Glutamatergic neuron (in vitro differentiated cells): ENCODE results near the gene FBXO46. TPM values are rescaled to one million over a fixed set of nuclear protein-coding genes. Genes with fewer than 3 reads are reported as not detected.
A peak's percentile ranks its signal among the peaks of the same experiment; 100 is the strongest.
"Not testable (repeated sequence)": the region's sequence is repeated elsewhere in the genome, so short reads cannot be mapped to it uniquely, and the experiment has no call there.

Experiments used
- DNase-seq: peaks from one replicate; pipeline ENCODE4 v3.0.0; 2022
- H3K27ac Mint-ChIP-seq: one replicate; pipeline ENCODE4 v1.8.0; 2020; ENCODE audit warnings: mild to moderate bottlenecking, mixed read lengths, inconsistent platforms; ENCODE audit not compliant: unreplicated experiment
- H3K27me3 Mint-ChIP-seq: one replicate; pipeline ENCODE4 v1.8.0; 2020; ENCODE audit warnings: mild to moderate bottlenecking, moderate library complexity, mixed read lengths, inconsistent platforms; ENCODE audit not compliant: unreplicated experiment
- H3K36me3 Mint-ChIP-seq: one replicate; pipeline ENCODE4 v1.8.0; 2020; ENCODE audit warnings: mild to moderate bottlenecking, mixed read lengths, inconsistent platforms; ENCODE audit not compliant: unreplicated experiment
- H3K4me1 Mint-ChIP-seq: one replicate; pipeline ENCODE4 v1.8.0; 2020; ENCODE audit warnings: mild to moderate bottlenecking, low read depth, mixed read lengths, inconsistent platforms; ENCODE audit not compliant: unreplicated experiment
- H3K4me3 Mint-ChIP-seq: one replicate; pipeline ENCODE4 v1.8.0; 2020; ENCODE audit warnings: mild to moderate bottlenecking, mixed read lengths, inconsistent platforms; ENCODE audit not compliant: unreplicated experiment
- H3K9me3 Mint-ChIP-seq: one replicate; pipeline ENCODE4 v1.8.0; 2020; ENCODE audit warnings: mild to moderate bottlenecking, moderate library complexity, mixed read lengths, inconsistent platforms; ENCODE audit not compliant: unreplicated experiment
- CTCF ChIP-seq: fragments of 200-600 bp; sonication (generic); IDR thresholded peaks from one replicate; pipeline ENCODE4 v1.5.0; 2021; ENCODE audit not compliant: partially characterized antibody, unreplicated experiment
- total RNA-seq: library from RNA; stranded (reverse); fragmentation: NEBNext Ultra II Directional; extraction: Animal tissue kit (Norgen Biotek cat#: 25700); gene quantifications from one replicate; pipeline ENCODE4 v1.2.1, GENCODE V29; 2021; ENCODE audit not compliant: unreplicated experiment

Gene FBXO46
- total RNA-seq, 1 donor from 2014 or later: 20.4 TPM

- Mint-ChIP-seq H3K27me3 (peaks cover 2% of the 10 kb centered on the region), H3K36me3 (no peaks in the 10 kb centered on the region), H3K27ac (peak within 1 kb of the TSS; percentile 93), H3K4me1 (peaks cover 2% of the 10 kb centered on the region), H3K4me3 (peak within 1 kb of the TSS; percentile 99), H3K9me3 (peaks cover 7% of the 10 kb centered on the region)
- DNase-seq: peak; percentile 96
- TF ChIP-seq CTCF: no peak
Observed at GRCh38 chr19:45692187-45693105, 38.2 kb downstream of the FBXO46 start, which contains the start of gene QPCTL. TSS of gene QPCTL (plus strand) at chr19:45692666. CDS start at chr19:45692704, 38 bp downstream.

GRCh38 chr19:45691516-45692186 is 39.0 kb downstream of the FBXO46 start, which contains the start of gene SNRPD2:
TSS of gene SNRPD2 (minus strand) at chr19:45691953. CDS start at chr19:45691888, 65 bp downstream.
- H3K27ac Mint-ChIP-seq: peak within 1 kb of the TSS; percentile 93
- TF ChIP-seq CTCF: no peak
- peaks cover 2% of the 10 kb centered on the region for H3K27me3 Mint-ChIP-seq
- H3K4me3 Mint-ChIP-seq: peak within 1 kb of the TSS; percentile 99
- H3K4me1 Mint-ChIP-seq: peaks cover 2% of the 10 kb centered on the region
- DNase-seq: peak; percentile 95
- H3K36me3 Mint-ChIP-seq: no peaks in the 10 kb centered on the region
- H3K9me3 Mint-ChIP-seq: peaks cover 8% of the 10 kb centered on the region

- Mint-ChIP-seq H3K4me3 (no peak overlapping the region), H3K27me3 (peaks cover 2% of the 10 kb centered on the region), H3K9me3 (peaks cover 7% of the 10 kb centered on the region), H3K36me3 (no peaks in the 10 kb centered on the region), H3K27ac (no peak overlapping the region), H3K4me1 (peaks cover 2% of the 10 kb centered on the region)
- no peak for TF ChIP-seq CTCF
- no peak for DNase-seq
Observed at GRCh38 chr19:45687599-45687998, 43.1 kb downstream of the FBXO46 start.

GRCh38 chr19:45685045-45685444 is 45.7 kb downstream of the FBXO46 start:
- DNase-seq, H3K36me3 Mint-ChIP-seq, H3K4me1 Mint-ChIP-seq, H3K4me3 Mint-ChIP-seq, H3K27ac Mint-ChIP-seq, H3K9me3 Mint-ChIP-seq, H3K27me3 Mint-ChIP-seq: not testable (repeated sequence)

- no peak for DNase-seq
- Mint-ChIP-seq H3K27ac (no peak overlapping the region), H3K9me3 (peaks cover 1% of the 10 kb centered on the region), H3K27me3 (peaks cover 2% of the 10 kb centered on the region), H3K4me3 (no peak overlapping the region), H3K36me3 (no peaks in the 10 kb centered on the region), H3K4me1 (no peaks in the 10 kb centered on the region)
- no peak for TF ChIP-seq CTCF
Observed at GRCh38 chr19:45682908-45683307, 47.8 kb downstream of the FBXO46 start.
